Measurements from ENCODE around the gene SAP25.

- no peak for TF ChIP-seq CTCF (conservative IDR thresholded peaks at IDR 0.05 in 1 of 2, IDR thresholded peaks at IDR 0.05 in 1 of 2; ENCODE audit: extremely low read depth in 1 of 2, insufficient read depth in 1 of 2, low read depth in 1 of 2, low read length in 2 of 2)
- TF ChIP-seq EZH2 (IDR thresholded peaks at IDR 0.05; ENCODE audit: borderline replicate concordance, low read length) = no peak
Measured at GRCh38 chr7:100609958-100610357, 36.3 kb upstream of the SAP25 start.

Measured in mammary epithelial cell (primary cell).